ENCODE results near the gene GSS.

Gene GSS
- total RNA-seq = 58.1 to 59.2 reads per million in 2 donors

GRCh38 chr20:34955231-34956040, at the start of gene GSS, which contains the start of gene MYH7B:
GSS (minus strand) TSS chr20:34955806; CDS start chr20:34951852, 3,954 bp downstream.
MYH7B (plus strand) TSS chr20:34955868; CDS start chr20:34978006, 22,138 bp downstream.
- DNase-seq = peak; percentile 91

- DNase-seq = no peak
These were observed 49.3 kb upstream of the GSS start for GRCh38 chr20:35004749-35005462.

GRCh38 chr20:35004051-35004725, 48.6 kb upstream of the GSS start:
- DNase-seq = no peak

- DNase-seq = no peak
These were observed 47.8 kb upstream of the GSS start for GRCh38 chr20:35003211-35004031.

- no peak for DNase-seq
These were observed 47.0 kb upstream of the GSS start for GRCh38 chr20:35002426-35003210.

DNA sequence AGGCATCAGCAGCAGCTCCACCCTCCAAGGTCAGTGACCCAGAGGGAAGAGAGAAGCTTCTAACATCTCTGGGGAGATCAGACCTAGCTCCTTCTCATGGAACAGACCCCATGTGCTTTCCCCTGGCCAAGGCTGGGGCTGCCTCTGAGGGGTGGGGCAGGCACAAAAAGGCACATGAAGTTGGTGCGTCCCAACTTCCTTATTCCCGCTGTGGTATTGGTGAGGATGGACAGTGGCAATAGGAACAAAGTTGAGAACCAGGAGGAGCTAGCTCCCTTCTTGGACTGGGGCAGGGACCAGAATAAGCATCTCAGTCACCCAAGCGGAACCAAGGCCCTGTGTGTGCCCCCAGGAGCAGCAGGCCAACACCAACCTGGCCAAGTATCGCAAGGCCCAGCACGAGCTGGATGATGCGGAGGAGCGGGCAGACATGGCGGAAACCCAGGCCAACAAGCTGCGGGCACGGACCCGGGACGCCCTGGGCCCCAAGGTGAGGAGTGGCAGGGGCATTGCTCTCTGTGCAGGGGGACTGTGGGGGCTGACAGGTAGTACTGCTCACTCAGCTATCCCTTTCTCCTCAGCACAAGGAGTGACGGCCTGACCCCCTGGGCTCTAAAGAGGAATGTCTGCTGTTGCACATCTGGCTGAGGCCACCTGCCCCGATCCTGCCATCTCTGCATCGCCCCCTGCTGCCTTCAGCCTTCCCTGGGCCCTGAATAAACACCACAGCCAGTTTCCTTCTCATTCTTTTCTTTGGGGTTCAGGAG, 46.2 kb upstream of the GSS start:
- DNase-seq = no peak

DNA sequence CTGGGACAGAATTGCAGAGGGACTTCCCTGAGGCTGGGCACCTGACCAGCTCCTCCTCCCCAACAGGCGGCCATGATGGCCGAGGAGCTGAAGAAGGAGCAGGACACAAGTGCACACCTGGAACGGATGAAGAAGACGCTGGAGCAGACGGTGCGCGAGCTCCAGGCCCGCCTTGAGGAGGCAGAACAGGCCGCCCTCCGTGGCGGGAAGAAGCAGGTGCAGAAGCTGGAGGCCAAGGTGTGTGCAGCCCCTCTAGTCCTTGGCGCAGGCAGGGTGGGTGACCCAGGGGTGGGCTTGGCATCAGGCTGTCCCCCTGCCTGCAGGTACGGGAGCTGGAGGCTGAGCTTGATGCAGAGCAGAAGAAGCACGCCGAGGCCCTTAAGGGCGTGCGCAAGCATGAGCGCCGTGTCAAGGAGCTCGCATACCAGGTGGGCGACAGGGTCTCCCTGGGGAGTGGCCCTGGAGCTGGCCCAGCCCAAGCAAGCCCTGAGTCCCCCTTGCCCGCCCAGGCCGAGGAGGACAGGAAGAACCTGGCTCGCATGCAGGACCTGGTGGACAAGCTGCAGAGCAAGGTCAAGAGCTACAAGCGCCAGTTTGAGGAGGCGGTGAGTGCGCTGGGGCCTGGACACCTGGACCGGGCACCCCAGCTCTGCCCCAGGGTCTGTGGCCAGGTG, 45.5 kb upstream of the GSS start:
- no peak for DNase-seq

DNA sequence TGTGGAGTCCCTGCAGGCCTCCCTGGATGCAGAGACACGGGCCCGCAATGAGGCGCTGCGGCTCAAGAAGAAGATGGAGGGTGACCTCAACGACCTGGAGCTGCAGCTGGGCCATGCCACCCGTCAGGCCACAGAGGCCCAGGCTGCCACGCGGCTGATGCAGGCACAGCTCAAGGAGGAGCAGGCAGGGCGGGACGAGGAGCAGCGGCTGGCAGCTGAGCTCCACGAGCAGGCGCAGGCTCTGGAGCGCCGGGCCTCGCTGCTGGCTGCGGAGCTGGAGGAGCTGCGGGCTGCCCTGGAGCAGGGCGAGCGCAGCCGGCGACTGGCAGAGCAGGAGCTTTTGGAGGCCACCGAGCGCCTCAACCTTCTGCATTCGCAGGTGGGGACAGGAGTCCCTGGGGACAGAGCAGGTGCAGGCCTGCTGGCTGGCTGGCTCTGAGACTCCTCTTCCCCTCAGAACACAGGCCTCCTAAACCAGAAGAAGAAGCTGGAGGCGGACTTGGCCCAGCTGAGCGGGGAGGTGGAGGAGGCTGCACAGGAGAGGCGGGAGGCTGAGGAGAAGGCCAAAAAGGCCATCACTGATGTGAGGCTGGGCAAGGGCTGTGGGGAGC, 44.8 kb upstream of the GSS start:
- no peak for DNase-seq

DNA sequence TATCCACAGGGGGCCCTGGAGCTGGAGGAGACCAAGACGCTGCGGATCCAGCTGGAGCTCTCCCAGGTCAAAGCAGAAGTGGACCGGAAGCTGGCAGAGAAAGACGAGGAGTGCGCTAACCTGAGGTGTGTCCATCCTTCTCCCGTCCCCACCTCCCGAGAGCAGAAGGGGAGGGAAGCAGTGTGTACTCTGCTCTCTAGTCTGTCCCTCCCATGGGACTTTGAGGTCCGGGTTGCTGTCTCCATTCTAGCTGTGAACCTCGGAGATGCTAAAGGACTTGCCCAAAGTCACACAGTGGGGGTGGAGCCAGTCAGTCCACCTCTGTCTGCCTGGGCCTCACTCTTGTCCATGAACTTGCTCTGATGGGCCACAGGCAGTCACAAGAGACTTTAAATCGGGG, 44.2 kb upstream of the GSS start:
- no peak for DNase-seq

DNA sequence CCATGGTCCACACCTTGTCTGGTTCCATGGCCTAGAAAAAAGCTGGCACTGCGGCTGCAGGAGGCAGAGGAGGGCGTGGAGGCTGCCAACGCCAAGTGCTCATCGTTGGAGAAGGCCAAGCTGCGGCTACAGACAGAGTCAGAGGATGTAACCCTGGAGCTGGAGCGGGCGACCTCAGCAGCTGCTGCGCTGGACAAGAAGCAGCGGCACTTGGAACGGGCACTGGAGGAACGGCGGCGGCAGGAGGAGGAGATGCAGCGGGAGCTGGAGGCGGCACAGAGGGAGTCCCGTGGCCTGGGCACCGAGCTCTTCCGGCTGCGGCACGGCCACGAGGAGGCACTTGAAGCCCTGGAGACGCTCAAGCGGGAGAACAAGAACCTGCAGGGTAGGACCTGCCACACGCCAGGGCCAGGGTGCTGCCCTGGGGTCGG, 43.4 kb upstream of the GSS start:
- DNase-seq = no peak

DNA sequence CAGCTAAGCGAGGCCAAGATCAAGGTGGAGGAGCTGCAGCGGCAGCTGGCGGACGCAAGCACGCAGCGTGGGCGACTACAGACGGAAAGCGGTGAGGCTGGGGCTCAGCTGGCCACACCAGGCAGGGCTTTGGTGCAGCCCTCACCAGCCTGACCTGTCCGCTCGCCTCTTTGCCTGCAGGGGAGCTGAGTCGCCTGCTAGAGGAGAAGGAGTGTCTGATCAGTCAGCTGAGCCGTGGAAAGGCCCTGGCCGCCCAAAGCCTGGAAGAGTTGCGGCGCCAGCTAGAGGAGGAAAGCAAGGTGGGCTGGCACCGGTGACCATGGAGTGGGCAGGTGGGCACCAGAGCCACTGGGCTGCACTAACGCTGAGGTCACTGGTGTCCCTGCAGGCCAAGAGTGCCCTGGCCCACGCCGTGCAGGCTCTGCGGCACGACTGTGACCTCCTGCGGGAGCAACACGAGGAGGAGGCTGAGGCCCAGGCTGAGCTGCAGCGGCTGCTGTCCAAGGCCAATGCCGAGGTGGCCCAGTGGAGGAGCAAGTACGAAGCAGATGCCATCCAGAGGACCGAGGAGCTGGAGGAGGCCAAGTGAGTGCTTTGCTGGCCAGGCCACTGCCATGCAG, 42.8 kb upstream of the GSS start:
- DNase-seq = no peak

GRCh38 chr20:34997774-34998173, 42.2 kb upstream of the GSS start:
- no peak for DNase-seq

DNA sequence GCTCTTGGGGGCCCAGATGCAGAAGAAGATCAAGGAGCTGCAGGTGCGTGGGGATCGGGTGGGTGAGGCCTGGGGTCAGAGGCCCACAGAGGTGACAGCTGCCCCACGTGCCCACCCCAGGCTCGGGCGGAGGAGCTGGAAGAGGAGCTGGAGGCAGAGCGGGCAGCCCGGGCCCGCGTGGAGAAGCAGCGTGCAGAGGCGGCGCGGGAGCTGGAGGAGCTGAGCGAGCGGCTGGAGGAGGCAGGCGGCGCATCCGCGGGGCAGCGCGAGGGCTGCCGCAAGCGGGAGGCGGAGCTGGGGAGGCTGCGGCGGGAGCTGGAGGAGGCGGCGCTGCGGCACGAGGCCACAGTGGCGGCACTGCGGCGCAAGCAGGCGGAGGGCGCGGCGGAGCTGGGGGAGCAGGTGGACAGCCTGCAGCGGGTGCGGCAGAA, 41.5 kb upstream of the GSS start:
- DNase-seq = no peak

GRCh38 chr20:34996243-34997028, 40.8 kb upstream of the GSS start:
- DNase-seq = no peak

DNA sequence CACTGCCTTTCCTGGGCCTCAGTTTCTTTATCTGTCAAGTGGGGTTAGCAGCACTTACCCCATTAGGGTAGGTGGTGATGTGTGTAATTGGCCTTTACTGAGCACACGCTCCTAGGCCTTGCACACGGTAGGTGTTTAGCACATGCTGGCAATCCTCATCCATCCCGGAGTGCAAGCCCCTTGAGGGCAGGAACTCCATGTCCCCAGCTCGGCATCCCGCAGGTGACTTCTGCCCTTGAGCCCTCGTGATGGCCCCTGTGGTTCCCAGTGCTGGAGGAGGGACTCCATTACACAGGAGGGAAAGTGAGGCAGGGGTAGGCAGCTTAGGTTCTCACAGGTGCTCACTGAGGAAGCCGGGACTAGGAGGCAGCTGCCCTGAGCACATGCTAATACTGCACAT, 40.1 kb upstream of the GSS start:
- DNase-seq = no peak

DNA sequence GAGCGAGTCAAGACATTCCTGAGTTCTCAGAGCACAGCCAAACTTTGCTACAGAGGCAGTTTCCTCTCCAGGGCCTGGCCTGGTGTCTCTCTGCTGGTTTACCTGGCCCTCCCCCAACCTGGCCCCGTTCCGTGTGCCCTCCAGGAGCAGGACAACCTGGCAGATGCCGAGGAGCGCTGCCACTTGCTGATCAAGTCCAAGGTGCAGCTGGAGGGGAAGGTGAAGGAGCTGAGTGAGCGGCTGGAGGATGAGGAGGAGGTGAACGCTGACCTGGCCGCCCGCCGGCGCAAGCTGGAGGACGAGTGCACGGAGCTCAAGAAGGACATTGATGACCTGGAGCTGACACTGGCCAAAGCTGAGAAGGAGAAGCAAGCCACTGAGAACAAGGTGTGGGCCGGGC, 39.6 kb upstream of the GSS start:
- no peak for DNase-seq

GRCh38 chr20:34994509-34995131, 39.0 kb upstream of the GSS start:
- no peak for DNase-seq

GRCh38 chr20:34993941-34994508, 38.4 kb upstream of the GSS start:
- no peak for DNase-seq
